Measurements from ENCODE around the gene ATP11A.

Gene ATP11A

GRCh38 chr13:112851107-112852038 lies 161.5 kb downstream of the ATP11A start:
- H3K9me3 ChIP-seq (ENCODE audit: insufficient read depth, low read length) = no peaks in the 10 kb centered on the region
- no peak overlapping the region for H3K4me3 ChIP-seq (ENCODE audit: low read length)
- H4K20me1 ChIP-seq (ENCODE audit: insufficient read depth, low read length) = no peaks in the 10 kb centered on the region

GRCh38 chr13:112852392-112852791 lies 162.6 kb downstream of the ATP11A start:
- no peak overlapping the region for H3K9ac ChIP-seq (ENCODE audit: low read length)
- H3K4me2 ChIP-seq (ENCODE audit: low read length) = no peak overlapping the region
- peaks cover 65% of the 10 kb centered on the region for H3K36me3 ChIP-seq (replicated peaks; ENCODE audit: low read depth, low read length)
- no peak overlapping the region for H3K27ac ChIP-seq (ENCODE audit: low read length)
- no peak for TF ChIP-seq EZH2phosphoT487 (IDR thresholded peaks at IDR 0.05; ENCODE audit: low read depth)
- no peak for TF ChIP-seq CTCF (IDR thresholded peaks at IDR 0.05; ENCODE audit: low read depth, low read length)
- H4K20me1 ChIP-seq (ENCODE audit: insufficient read depth, low read length) = no peaks in the 10 kb centered on the region
- H3K4me3 ChIP-seq (ENCODE audit: low read length) = no peak overlapping the region
- peaks cover 45% of the 10 kb centered on the region for H3K4me1 ChIP-seq (ENCODE audit: low read length)
- no peak overlapping the region for H2AFZ ChIP-seq (ENCODE audit: low read depth, low read length)
- H3K27me3 ChIP-seq (ENCODE audit: low read depth, low read length) = no peaks in the 10 kb centered on the region
- no peaks in the 10 kb centered on the region for H3K9me3 ChIP-seq (ENCODE audit: insufficient read depth, low read length)
- no peaks in the 10 kb centered on the region for H3K79me2 ChIP-seq (ENCODE audit: low read length)

More at GRCh38 chr13:112851107-112852038, 161.5 kb downstream of the ATP11A start:
- Histone ChIP-seq H3K79me2 (ENCODE audit: low read length) (no peaks in the 10 kb centered on the region), H3K4me1 (ENCODE audit: low read length) (peaks cover 35% of the 10 kb centered on the region), H3K27ac (ENCODE audit: low read length) (no peak overlapping the region), H2AFZ (ENCODE audit: low read depth, low read length) (no peak overlapping the region), H3K9ac (ENCODE audit: low read length) (no peak overlapping the region), H3K4me2 (ENCODE audit: low read length) (no peak overlapping the region), H3K27me3 (ENCODE audit: low read depth, low read length) (no peaks in the 10 kb centered on the region), H3K36me3 (replicated peaks; ENCODE audit: low read depth, low read length) (peaks cover 69% of the 10 kb centered on the region)
- TF ChIP-seq EZH2phosphoT487 (IDR thresholded peaks at IDR 0.05; ENCODE audit: low read depth) (no peak), CTCF (IDR thresholded peaks at IDR 0.05; ENCODE audit: low read depth, low read length) (no peak)

GRCh38 chr13:112852808-112853207 lies 163.0 kb downstream of the ATP11A start:
- Histone ChIP-seq H3K4me1 (ENCODE audit: low read length) (peaks cover 50% of the 10 kb centered on the region), H3K36me3 (replicated peaks; ENCODE audit: low read depth, low read length) (peaks cover 65% of the 10 kb centered on the region), H4K20me1 (ENCODE audit: insufficient read depth, low read length) (no peaks in the 10 kb centered on the region), H2AFZ (ENCODE audit: low read depth, low read length) (no peak overlapping the region), H3K79me2 (ENCODE audit: low read length) (no peaks in the 10 kb centered on the region), H3K9me3 (ENCODE audit: insufficient read depth, low read length) (no peaks in the 10 kb centered on the region), H3K4me3 (ENCODE audit: low read length) (no peak overlapping the region), H3K9ac (ENCODE audit: low read length) (no peak overlapping the region), H3K4me2 (ENCODE audit: low read length) (no peak overlapping the region), H3K27me3 (ENCODE audit: low read depth, low read length) (no peaks in the 10 kb centered on the region), H3K27ac (ENCODE audit: low read length) (no peak overlapping the region)
- TF ChIP-seq EZH2phosphoT487 (IDR thresholded peaks at IDR 0.05; ENCODE audit: low read depth) (no peak), CTCF (IDR thresholded peaks at IDR 0.05; ENCODE audit: low read depth, low read length) (no peak)

- Histone ChIP-seq H3K27ac (ENCODE audit: low read length) (no peak overlapping the region), H3K4me3 (ENCODE audit: low read length) (no peak overlapping the region), H3K4me2 (ENCODE audit: low read length) (no peak overlapping the region), H3K27me3 (ENCODE audit: low read depth, low read length) (no peaks in the 10 kb centered on the region), H2AFZ (ENCODE audit: low read depth, low read length) (no peak overlapping the region), H3K9me3 (ENCODE audit: insufficient read depth, low read length) (no peaks in the 10 kb centered on the region), H3K36me3 (replicated peaks; ENCODE audit: low read depth, low read length) (peaks cover 74% of the 10 kb centered on the region), H3K4me1 (ENCODE audit: low read length) (peaks cover 52% of the 10 kb centered on the region), H3K79me2 (ENCODE audit: low read length) (no peaks in the 10 kb centered on the region), H3K9ac (ENCODE audit: low read length) (no peak overlapping the region), H4K20me1 (ENCODE audit: insufficient read depth, low read length) (no peaks in the 10 kb centered on the region)
- TF ChIP-seq CTCF (IDR thresholded peaks at IDR 0.05; ENCODE audit: low read depth, low read length) = no peak
- no peak for TF ChIP-seq EZH2phosphoT487 (IDR thresholded peaks at IDR 0.05; ENCODE audit: low read depth)
These were observed 164.5 kb downstream of the ATP11A start for GRCh38 chr13:112854321-112854720.
